ENCODE results near the gene BCAT1. TPM values are rescaled to one million over a fixed set of nuclear protein-coding genes. Genes with fewer than 3 reads are reported as not detected.

Gene BCAT1, protein sequence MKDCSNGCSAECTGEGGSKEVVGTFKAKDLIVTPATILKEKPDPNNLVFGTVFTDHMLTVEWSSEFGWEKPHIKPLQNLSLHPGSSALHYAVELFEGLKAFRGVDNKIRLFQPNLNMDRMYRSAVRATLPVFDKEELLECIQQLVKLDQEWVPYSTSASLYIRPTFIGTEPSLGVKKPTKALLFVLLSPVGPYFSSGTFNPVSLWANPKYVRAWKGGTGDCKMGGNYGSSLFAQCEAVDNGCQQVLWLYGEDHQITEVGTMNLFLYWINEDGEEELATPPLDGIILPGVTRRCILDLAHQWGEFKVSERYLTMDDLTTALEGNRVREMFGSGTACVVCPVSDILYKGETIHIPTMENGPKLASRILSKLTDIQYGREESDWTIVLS
- 53.5 and 124 TPM in 2 replicates for total RNA-seq (2011; cell fraction: chromatin; rRNA removed; ENCODE audit: low replicate concordance)
- 33.0 and 49.7 TPM in 2 replicates for total RNA-seq (2011; cell fraction: nucleolus; rRNA removed)
- 127 and 193 TPM in 2 replicates for total RNA-seq (2011; cell fraction: nucleoplasm; rRNA removed)
- total RNA-seq (2014; rRNA removed) (79.4 and 81.9 TPM in 2 replicates), total RNA-seq (2014; rRNA removed; fragmentation: Illumina TruSeq; extraction: Trizol) (130 and 155 TPM in 2 replicates), total RNA-seq (2015; rRNA removed; fragmentation: Illumina TruSeq; extraction: Trizol) (64.9 and 68.6 TPM in 2 replicates), total RNA-seq (2021) (154 and 157 TPM in 2 replicates), polyA plus RNA-seq (2011; rRNA removed) (58.8 and 59.1 TPM in 2 replicates), polyA plus RNA-seq (2014; fragmentation: Illumina TruSeq; extraction: Trizol) (66.8 and 78.4 TPM in 2 replicates), polyA plus RNA-seq (2014; fragmentation: Nextera tagmentation; extraction: Ambion mirVana) (10 to 100 TPM; 38.5 to 45.4 TPM), polyA plus RNA-seq (2014; rRNA removed) (48.1 and 59.1 TPM in 2 replicates), polyA minus RNA-seq (2011; rRNA and poly(A)+ RNA removed) (130 and 179 TPM in 2 replicates), Bru-seq, nascent RNA (percentile 89 among the genes with signal in this experiment), BruChase-seq, experiment 1, labeled RNA remaining after a 2-hour chase (percentile 93 among the genes with signal in this experiment), BruChase-seq, experiment 2, labeled RNA remaining after a 6-hour chase (percentile 89 among the genes with signal in this experiment)
- polyA plus RNA-seq (2011; cell fraction: cytosol; rRNA removed), result 28.1 and 58.5 TPM in 2 replicates
- polyA plus RNA-seq (2011; cell fraction: nucleus; rRNA removed), result 33.1 and 43.9 TPM in 2 replicates
- 53.7 and 101 TPM in 2 replicates for polyA plus RNA-seq (2012)
- 82.9 and 107 TPM in 2 replicates for polyA minus RNA-seq (2011; cell fraction: cytosol; rRNA and poly(A)+ RNA removed)
- 34.1 and 69.3 TPM in 2 replicates for polyA minus RNA-seq (2011; cell fraction: nucleus; rRNA and poly(A)+ RNA removed)
- long read RNA-seq, experiment 1, full-length matches to known transcripts, result 250 of 442 reads
- long read RNA-seq, experiment 1, partial matches to known transcripts, result 53 of 442 reads
- long read RNA-seq, experiment 1, other reads (novel, unspliced or antisense), result 139 of 442 reads
- long read RNA-seq, experiment 2, full-length matches to known transcripts, result 21 of 97 reads
- long read RNA-seq, experiment 2, partial matches to known transcripts, result 2 of 97 reads
- long read RNA-seq, experiment 2, other reads (novel, unspliced or antisense), result 74 of 97 reads
- long read RNA-seq, experiment 3, full-length matches to known transcripts, result 40 of 80 reads
- long read RNA-seq, experiment 3, partial matches to known transcripts, result 5 of 80 reads
- long read RNA-seq, experiment 3, other reads (novel, unspliced or antisense), result 35 of 80 reads

DNA sequence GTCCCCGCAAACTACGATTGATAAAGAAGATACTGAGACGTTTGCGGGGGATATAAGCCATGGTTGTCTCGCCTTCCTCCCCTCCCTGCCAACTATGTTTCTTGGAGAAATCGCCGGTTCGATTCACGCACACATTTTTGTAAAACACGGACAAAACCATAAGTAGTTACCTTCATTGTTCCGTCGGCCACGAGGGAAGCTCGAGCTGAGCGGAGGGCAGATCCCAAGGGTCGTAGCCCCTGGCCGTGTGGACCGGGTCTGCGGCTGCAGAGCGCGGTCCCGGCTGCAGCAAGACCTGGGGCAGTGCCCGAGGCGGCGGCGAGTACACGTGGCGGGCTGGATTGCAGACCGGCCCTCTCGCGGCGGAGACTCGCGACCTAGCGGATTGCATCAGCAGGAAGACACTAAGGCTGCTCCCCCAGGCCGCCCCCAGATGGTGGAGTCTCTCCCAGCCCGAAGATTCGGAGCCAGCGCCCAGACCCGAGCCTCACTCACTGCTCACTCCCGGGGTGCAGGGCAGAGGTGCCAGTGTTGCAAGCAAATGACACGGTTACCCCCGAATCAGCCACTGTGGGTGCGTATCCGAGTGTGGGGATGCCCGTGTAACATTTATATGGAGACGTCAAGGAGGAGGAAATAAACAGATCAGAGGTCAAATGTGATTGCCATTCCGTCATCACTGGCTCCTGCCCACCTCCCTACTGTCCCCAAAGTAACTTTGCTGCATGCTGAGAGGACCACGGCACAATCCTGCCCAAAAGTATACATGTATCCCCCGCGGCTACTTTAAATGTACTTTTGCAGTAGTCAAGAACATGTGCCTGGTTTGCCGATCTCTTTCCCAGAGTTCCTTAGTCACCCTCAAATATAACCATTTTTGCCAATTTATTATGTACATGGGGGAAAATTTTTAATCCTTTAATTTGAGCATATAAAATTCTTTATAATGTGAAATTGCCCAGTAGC is at the start of gene BCAT1:
TSS of gene BCAT1 (minus strand) at position 345 of the 966 bp plus-strand sequence. CDS start at position 176, 169 bp downstream.
- ATAC-seq (peak; percentile 79), DNase-seq (ENCODE audit: extremely low read depth in 1 of 4, low spot score in 3 of 4) (peak; percentile 75 to 92 (median 81)), FAIRE-seq (peak; percentile 32)
- ChIA-PET POLR2A (interaction anchor here (0.6 to 2.5 kb wide), 5 partner anchors 10 to 441 kb away, joined by 3 to 7 read pairs (median 3); no protein-coding TSS in a partner anchor), CTCF (ENCODE audit: low intra/inter-chr PET ratio) (no interaction called here)
- Histone ChIP-seq H3K4me3 (peak within 1 kb of the TSS; percentile 69), H2AFZ (ENCODE audit: low read depth, low read length) (peak within 1 kb of the TSS; percentile 98), H3K4me2 (ENCODE audit: insufficient read depth, low read length) (peak within 1 kb of the TSS; percentile 93), H3K27ac (ENCODE audit: extremely low read depth, low read depth, low read length) (peak within 1 kb of the TSS; percentile 90), H3K79me2 (ENCODE audit: control insufficient read depth, insufficient read depth, low read length) (peaks cover 54% of the 10 kb centered on the region), H3K4me1 (replicated peaks in 1 of 2; ENCODE audit: control insufficient read depth in 2 of 2, insufficient read depth in 2 of 2, low read length in 2 of 2) (peaks cover 37 to 49% of the 10 kb centered on the region in 2 experiments), H4K20me1 (replicated peaks; ENCODE audit: control insufficient read depth, insufficient read depth, low read length) (0 out of 2 replicates have a peak, but pooled peaks cover 4% of the 10 kb centered on the region), H3K9me1 (ENCODE audit: control insufficient read depth, insufficient read depth, low read length) (no peaks in the 10 kb centered on the region), H3K27me3 (ENCODE audit: control insufficient read depth in 2 of 2, insufficient read depth in 2 of 2, low read length in 2 of 2) (no peaks in the 10 kb centered on the region), H3K9ac (ENCODE audit: insufficient read depth in 1 of 2, low read depth in 2 of 2, low read length in 2 of 2) (peak within 1 kb of the TSS; percentile 94 to 99), H3K36me3 (ENCODE audit: control insufficient read depth, insufficient read depth, low read length) (peaks cover 24% of the 10 kb centered on the region), H3K9me3 (replicated peaks; ENCODE audit: control insufficient read depth, insufficient read depth, low read depth, low read length) (no peaks in the 10 kb centered on the region)
- in situ Hi-C loops (cut with MboI) (no loop called here), intact Hi-C loops (cut with micrococcal nuclease) (loop anchor here (10.0 kb wide), 1 partner anchor 254 kb away; no protein-coding TSS in a partner anchor)
- TSS peak; percentile 83 for BruUV-seq (replicated peaks)
- WGBS (ENCODE audit: insufficient coverage, low coverage, missing lambda C conversion rate), result under 1% methylated on average over 42 of the region's 52 CpGs
- no peak for TF ChIP-seq RFX7 (CRISPR knock-in tag; IDR thresholded peaks at IDR 0.05)
- TF ChIP-seq EGR1 (conservative IDR thresholded peaks at IDR 0.05), result peak; percentile 76
- TF ChIP-seq, protein P1, sequence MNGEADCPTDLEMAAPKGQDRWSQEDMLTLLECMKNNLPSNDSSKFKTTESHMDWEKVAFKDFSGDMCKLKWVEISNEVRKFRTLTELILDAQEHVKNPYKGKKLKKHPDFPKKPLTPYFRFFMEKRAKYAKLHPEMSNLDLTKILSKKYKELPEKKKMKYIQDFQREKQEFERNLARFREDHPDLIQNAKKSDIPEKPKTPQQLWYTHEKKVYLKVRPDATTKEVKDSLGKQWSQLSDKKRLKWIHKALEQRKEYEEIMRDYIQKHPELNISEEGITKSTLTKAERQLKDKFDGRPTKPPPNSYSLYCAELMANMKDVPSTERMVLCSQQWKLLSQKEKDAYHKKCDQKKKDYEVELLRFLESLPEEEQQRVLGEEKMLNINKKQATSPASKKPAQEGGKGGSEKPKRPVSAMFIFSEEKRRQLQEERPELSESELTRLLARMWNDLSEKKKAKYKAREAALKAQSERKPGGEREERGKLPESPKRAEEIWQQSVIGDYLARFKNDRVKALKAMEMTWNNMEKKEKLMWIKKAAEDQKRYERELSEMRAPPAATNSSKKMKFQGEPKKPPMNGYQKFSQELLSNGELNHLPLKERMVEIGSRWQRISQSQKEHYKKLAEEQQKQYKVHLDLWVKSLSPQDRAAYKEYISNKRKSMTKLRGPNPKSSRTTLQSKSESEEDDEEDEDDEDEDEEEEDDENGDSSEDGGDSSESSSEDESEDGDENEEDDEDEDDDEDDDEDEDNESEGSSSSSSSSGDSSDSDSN (IDR thresholded peaks at IDR 0.05; ENCODE audit: borderline replicate concordance in 1 of 2, low read depth in 2 of 2, low read length in 2 of 2), result peak; percentile 82 to 93
- TF ChIP-seq LCOR (CRISPR knock-in tag; IDR thresholded peaks at IDR 0.05), result no peak
- peak; percentile 75; the same call in 1 of the 2 replicates for TF ChIP-seq HNRNPL (IDR thresholded peaks at IDR 0.05; ENCODE audit: low read depth, low read length)
- TF ChIP-seq ZNF197 (CRISPR knock-in tag; IDR thresholded peaks at IDR 0.05; ENCODE audit: low read depth), result no peak
- TF ChIP-seq DNMT1 (IDR thresholded peaks at IDR 0.05), result no peak
- TF ChIP-seq CEBPG (CRISPR knock-in tag; IDR thresholded peaks at IDR 0.05), result peak; percentile 99
- TF ChIP-seq CEBPG (tag; conservative IDR thresholded peaks at IDR 0.05 in 1 of 2, IDR thresholded peaks at IDR 0.05 in 1 of 2), result peak; percentile 97 to 98
- no peak for TF ChIP-seq ZNF121 (CRISPR knock-in tag; conservative IDR thresholded peaks at IDR 0.05)
- TF ChIP-seq SAP30 (IDR thresholded peaks at IDR 0.05; ENCODE audit: borderline replicate concordance, insufficient read depth, low read depth, low read length, poor library complexity, severe bottlenecking), result peak; percentile 67
